GM15510 (cell line): ENCODE results near the gene CDC42EP2.

Source experiments
- POLR2A ChIP-seq: IDR thresholded peaks from 3 replicates; pipeline ENCODE4 v1.6.1; 2011; ENCODE audit warnings: borderline replicate concordance; ENCODE audit not compliant: insufficient read length; ENCODE audit errors: extremely low read depth

CDC42EP2 gene

DNA sequence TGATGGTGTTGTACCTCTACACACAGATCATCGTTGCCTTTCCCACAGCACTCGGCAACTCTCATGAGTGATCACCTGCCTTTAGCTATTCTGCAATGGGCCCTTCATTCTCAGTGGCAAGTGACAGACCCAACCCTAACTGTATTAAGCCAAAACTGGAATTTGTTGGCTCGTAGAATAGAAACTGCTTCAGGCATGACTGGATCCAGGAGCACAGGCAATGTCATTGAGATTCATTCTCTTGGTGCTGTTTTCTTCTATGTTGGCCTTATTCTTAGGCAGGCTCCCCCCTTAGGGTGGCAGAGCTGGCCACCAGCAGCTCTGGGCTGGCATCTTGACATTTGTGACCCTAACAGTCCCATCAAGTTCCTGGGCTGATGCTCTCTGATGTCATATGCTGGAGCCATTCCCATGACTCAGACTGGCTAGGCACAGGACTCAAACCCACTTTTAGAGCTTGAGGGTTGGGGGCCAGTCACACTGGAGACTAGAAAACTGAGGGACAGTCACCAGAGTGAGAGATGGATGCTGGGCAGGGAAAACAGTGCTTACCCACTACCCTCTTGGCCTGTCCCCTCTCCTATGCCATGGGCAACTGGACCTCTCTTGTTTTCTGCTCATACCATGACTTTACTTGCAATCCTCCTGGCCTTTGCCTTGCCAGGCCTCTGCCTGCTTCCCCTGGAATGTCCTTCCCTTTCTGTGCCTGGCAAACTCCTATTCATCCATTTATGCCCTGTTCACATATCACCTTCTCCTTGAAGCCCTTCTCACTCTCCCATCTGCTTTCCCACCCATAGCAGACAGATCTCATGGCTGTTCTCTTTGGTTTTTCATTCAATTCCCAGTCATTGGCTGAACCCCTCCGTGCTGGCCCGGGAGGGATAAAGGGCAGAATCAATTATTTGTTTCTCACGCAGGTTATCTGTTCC lies 7.1 kb upstream of the CDC42EP2 start:
- no peak for TF ChIP-seq POLR2A

DNA sequence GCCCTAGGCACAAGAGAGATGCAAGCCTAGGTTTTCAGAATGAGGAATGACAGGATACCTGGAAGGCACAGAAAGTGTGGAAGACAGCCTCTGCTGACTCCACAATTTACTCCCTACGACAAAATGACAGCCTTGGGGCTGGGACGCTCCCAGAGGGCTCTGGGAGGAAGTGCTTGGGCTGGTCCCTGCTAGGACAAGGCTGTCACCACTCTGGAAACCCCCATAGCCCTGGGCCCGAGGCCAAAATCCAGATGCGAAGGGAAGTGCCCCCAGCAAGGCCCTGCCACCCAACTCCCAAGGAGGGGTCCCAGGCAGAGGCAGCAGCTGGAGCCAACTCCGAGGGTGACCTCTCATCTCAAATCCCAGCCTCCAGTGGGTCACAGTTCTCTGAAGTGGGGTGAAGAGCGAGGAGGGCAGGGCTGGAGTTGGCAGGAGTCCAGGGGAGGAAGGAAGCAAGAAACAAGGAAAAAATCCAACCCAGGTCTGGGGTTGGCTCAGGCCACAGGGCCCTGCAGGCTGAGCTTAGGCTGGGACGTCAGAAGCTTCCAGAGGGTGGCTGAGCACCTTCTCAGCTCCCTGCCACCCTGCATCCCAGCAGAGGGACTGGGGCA lies 6.3 kb upstream of the CDC42EP2 start:
- no peak for TF ChIP-seq POLR2A

DNA sequence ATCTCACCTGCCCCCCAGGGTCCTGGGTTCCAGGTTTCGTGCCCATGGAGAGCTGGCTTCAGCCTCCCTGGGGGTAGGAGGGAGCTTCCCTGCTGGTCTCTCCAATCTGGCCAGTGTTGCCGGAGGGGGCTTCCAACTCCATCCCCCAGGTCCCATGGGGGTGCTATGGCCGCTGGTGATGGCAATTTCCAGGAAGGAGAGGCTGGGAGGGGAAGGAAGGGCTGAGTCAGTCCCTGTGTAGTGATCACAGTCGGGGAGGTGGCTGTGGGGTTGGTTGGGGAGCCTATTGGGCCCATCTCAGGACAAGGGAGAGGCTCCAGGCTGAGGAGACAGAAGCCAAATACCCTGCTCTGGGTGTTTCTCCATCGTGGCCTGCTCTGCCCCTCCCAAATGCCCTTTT lies 5.7 kb upstream of the CDC42EP2 start:
- TF ChIP-seq POLR2A: no peak

DNA sequence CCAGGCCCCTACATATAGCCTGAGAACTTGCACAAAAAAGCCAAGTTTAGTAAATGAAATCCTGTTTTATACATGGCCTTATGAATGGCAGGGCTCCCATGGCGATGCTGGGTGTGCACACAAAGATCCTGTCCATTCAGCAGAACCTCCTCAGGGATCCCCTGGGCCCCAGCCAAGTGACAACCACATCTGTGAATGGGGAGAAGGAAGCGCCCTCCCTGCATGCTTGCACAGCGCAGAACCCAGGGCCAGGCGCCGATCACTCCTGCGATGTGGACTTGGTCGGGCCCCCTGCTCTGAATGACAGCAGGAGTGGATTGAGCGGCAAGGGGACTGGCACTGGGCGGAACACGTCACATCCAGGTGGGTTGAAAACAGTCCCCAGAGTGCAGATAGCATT lies 4.5 kb upstream of the CDC42EP2 start:
- no peak for TF ChIP-seq POLR2A

DNA sequence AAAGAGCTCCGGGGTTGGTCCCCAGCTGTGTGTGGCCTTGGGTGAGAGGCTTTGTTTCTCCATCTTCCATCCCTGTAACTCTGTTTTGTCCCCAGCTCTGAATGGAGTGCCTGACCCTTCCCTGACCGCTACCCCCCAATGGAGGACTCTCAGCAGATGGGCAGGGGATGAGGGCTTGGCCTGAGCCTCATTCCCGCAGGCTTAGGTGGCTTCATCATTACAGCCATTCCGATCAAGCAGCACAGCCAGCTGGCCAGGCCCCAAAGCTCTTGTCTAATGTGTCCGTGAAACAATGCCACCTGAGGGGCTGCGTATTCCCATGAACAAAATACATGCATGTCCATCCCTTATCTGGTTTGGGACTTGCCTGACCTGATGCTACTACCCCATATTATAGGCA lies 3.9 kb upstream of the CDC42EP2 start:
- no peak for TF ChIP-seq POLR2A

DNA sequence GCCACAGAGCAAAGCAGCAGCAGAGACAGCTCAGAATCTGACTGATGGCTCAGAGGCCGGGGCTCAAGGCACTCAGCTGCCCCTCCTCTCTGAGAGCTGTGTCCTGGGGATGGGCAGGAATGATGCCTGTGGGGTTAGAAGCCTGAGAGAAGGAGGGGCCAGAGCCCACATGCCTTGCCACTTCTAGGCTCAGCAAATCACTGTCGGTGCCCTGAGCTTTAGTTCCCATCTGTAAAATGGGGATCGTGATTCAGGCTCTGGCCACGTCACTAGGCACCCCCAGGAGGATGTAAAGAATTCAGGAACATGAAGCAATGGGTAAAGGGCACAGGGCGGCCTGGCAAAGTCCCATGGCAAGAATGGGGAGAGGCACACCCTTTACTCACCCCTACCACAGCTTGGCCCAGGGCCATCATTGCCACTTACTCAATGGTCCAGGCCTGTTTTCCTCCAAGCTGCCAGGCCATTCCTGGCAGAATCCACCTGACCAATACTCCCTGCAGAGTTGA lies 3.4 kb upstream of the CDC42EP2 start:
- TF ChIP-seq POLR2A: no peak

DNA sequence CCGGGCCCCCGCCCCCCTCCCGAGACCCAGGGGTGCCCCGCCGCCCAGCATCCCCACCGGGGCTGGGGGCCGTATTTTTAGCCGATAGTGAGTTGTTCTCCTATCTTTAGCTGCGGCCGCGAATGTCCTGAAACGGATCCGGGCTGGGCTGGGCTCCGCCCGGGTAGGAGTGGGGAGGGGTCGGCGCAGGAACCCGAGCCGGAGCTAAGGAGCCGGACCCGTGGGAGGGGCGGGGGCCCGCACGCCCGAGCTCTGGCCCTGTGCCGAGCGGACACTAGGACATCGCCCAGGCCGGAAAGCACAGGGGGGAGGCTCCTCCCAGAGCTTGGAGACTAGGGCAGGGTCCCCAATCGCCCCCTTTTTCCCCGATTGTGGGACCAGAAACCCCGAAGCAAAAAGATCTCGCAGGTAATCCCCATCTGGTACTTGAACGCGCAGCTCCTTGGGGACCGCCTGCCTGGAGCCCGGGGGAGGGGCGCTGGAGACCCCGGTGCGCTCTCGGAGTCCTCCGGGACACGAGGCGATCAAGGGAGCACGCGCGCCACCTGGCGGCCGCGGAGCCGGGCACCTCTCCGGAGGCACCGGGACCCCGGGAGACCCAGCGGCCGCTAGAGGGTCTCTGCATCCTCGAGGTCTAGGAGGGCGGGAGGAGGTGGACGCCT lies 669 bp downstream of the CDC42EP2 start:
- TF ChIP-seq POLR2A: no peak

DNA sequence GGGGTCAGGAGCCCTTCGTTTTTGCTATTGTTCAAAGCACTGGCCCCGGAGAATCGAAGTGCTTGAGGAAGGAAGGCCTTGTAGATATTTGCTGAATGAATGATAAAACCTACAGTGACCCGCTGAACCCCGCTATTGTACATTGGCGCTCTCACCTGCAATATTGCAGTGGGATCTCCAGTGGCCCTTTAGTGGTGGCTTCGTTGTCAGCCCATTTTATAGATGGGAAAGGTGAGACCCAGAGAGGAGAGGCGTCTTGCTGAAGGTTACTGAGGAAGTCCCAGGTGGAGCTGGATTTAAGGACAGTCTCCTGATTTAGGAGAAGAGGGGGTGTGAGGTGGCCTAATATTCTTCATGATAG lies 1.2 kb downstream of the CDC42EP2 start:
- no peak for TF ChIP-seq POLR2A

DNA sequence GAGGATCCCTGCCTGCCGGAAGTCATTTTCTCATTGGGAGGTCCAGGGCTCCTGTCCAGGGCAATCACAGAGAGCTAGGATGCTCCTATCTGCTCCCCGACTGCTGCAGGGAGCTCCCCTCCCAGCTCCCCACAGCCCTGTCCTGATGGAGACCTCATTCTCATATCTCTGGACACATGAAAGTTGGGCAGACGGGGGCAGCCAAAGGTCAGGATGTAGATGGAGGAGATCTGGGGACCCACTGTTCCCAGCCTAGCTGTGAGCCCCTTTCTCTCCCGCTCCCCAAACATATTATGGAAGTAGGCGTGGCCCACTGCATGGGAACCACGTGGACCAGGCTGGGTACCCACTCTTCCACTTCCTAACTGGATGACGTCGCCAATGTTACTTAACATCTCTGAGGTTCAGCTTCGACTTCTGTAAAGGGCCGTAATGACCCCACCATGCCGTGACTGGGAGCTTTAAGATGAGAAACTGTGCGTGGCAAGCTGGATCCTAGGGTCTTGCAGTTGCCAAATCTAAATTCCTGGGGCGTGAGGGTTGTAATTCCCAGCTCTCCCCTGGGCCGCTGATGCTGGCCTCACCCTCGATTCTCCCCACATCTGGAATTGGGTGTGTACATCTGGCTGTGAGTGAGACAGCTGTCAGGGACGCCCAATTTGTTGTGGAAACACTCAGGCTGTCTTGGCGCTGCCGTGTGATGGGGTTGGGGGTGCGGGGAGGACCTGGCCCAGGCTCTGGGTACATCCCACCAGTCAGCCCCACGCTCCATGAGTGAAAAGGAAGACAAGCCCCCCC lies 1.8 kb downstream of the CDC42EP2 start:
- TF ChIP-seq POLR2A: no peak

DNA sequence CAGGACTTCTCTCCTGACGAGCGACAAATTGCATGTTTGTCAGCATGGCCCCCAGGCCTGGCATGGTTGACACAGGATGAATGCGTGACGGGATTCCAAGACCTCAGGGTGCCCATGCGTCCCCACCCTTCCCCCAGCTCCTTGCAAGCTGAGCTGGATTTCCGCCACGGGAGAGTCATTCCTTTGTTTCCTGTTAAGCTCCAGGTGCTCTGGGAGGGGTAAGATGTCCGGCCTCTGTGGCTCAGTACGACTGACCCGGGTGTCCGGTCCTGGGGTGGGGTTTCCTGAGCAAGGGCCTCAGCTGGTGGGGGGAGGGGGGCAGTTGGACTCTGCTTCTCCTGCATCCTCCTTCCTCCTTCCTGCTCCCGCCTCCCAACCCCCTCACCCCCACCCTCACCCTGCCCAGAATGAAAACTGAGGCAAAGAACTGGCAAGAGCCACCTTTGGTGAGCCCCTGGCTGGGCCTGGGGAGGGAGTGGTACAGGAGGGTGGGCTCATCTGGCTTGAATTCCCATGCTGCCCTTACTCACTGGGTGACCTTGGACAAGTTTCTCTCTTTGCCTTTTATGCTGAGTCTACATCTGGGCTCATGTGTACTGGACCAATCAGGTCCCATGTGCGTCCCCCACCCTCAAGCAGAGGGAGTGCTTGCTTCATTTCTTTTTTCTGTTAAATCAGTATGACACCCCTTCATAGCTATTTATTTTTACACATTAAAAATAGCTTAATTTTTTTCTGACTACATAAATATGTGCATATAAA lies 2.5 kb downstream of the CDC42EP2 start:
- TF ChIP-seq POLR2A: no peak

DNA sequence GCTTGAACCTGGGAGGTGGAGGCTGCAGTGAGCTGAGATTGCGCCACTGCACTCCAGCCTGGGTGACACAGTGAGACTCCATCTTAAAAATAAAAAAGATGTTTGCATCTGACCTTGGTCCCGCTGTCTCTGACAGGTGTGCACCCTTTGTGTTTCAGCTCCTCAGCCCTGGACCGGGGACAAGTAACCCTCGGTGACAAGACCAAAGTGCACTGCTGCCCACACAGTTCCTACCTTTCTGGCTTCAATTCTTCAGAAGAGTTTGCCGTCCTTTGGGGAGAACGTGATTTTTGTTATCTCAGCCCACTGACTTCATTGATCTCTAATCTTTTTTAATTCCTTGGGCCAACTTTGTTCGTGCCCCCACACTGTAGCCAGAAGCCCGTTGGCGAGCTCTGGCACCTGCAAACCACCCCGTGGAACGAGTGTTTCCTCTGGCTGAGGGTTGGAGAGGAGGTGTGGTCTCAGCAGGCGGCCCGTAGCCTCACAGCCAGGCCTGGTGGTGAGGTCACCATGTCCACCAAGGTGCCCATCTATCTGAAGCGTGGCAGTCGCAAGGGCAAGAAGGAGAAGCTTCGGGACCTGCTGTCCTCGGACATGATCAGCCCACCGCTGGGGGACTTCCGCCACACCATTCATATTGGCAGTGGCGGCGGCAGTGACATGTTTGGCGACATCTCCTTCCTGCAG lies 5.9 kb downstream of the CDC42EP2 start:
- no peak for TF ChIP-seq POLR2A

DNA sequence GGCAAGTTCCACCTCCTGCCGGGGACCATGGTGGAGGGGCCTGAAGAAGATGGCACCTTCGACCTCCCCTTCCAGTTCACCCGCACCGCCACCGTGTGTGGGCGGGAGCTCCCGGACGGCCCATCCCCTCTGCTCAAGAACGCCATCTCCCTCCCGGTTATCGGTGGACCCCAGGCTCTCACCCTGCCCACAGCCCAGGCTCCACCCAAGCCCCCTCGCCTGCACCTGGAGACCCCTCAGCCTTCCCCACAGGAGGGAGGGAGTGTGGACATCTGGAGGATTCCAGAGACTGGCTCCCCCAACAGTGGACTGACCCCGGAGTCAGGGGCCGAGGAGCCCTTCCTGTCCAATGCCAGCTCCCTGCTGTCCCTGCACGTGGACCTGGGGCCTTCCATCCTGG lies 6.4 kb downstream of the CDC42EP2 start:
- TF ChIP-seq POLR2A: no peak

DNA sequence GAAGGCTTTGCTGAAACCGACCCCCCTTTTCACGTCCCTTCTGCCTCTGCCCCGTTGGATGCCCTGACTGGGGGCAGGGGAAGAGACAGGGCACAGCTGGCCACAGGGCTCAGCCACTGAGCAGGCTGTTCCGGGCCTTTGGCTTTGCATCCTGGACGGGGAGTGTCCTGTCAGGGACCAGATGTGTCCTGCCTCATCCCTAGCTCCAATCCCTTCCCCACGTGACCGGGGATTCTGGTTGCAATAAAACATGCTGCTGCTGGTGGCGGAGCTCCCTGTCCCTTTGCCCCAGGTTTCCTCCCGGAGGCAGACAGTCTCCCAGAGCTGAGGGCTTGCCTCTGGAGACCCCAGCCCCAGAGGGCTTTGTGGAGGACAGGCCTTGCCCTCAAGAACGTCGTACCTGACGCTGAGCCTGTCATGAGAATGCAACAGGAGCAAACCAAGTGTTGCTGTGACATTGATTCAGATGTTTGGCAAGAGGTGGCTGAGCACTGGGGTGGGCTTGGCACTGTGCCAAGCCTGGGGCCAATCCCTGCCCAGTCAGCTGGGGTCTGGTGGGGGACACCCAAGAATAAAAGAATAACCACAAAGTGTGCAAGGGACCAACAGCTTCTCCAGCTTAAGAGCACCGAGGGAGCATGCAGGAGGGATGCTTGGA lies 7.3 kb downstream of the CDC42EP2 start:
- TF ChIP-seq POLR2A: no peak
